HG03558 (cell line): ENCODE data around the gene FCHSD2.
"Not testable (repeated sequence)": the region's sequence is repeated elsewhere in the genome, so short reads cannot be mapped to it uniquely, and the experiment has no call there.

Source experiments
- ATAC-seq: cut with Tn5 transposase; IDR thresholded peaks from one replicate; pipeline ENCODE4 v1.9.1; 2021; ENCODE audit warnings: moderate number of reproducible peaks; ENCODE audit not compliant: unreplicated experiment; ENCODE audit errors: extremely low read depth

The FCHSD2 gene

GRCh38 chr11:72858267-72858666 lies 283.9 kb downstream of the FCHSD2 start:
- ATAC-seq: not testable (repeated sequence)

GRCh38 chr11:72856551-72857345 lies 285.4 kb downstream of the FCHSD2 start:
- ATAC-seq: no peak

GRCh38 chr11:72856065-72856464 lies 286.1 kb downstream of the FCHSD2 start:
- no peak for ATAC-seq

GRCh38 chr11:72851726-72852125 lies 290.4 kb downstream of the FCHSD2 start:
- no peak for ATAC-seq

GRCh38 chr11:72850832-72851231 lies 291.3 kb downstream of the FCHSD2 start:
- ATAC-seq: no peak

GRCh38 chr11:72848846-72849466 lies 293.2 kb downstream of the FCHSD2 start:
- ATAC-seq: no peak

- no peak for ATAC-seq
Measured at GRCh38 chr11:72844356-72844755, 297.8 kb downstream of the FCHSD2 start.

- no peak for ATAC-seq
Measured at GRCh38 chr11:72842653-72843330, 299.3 kb downstream of the FCHSD2 start.

- no peak for ATAC-seq
Measured at GRCh38 chr11:72842126-72842525, 300.0 kb downstream of the FCHSD2 start.

GRCh38 chr11:72841397-72841796 lies 300.7 kb downstream of the FCHSD2 start:
- ATAC-seq: no peak

- ATAC-seq: no peak
Measured at GRCh38 chr11:72840780-72841179, 301.3 kb downstream of the FCHSD2 start.

- ATAC-seq: no peak
Measured at GRCh38 chr11:72838691-72839305, 303.3 kb downstream of the FCHSD2 start.

GRCh38 chr11:72836111-72836510 lies 306.0 kb downstream of the FCHSD2 start:
- no peak for ATAC-seq

GRCh38 chr11:72834905-72835304 lies 307.2 kb downstream of the FCHSD2 start:
- no peak for ATAC-seq

- ATAC-seq: no peak
Measured at GRCh38 chr11:72833811-72834493, 308.2 kb downstream of the FCHSD2 start.

- ATAC-seq: no peak
Measured at GRCh38 chr11:72833083-72833733, 308.9 kb downstream of the FCHSD2 start.

GRCh38 chr11:72832301-72833082 lies 309.6 kb downstream of the FCHSD2 start:
- ATAC-seq: no peak

GRCh38 chr11:72831521-72832300 lies 310.4 kb downstream of the FCHSD2 start:
- ATAC-seq: no peak
